Measurements from ENCODE around the gene TYMP.

Gene TYMP

DNA sequence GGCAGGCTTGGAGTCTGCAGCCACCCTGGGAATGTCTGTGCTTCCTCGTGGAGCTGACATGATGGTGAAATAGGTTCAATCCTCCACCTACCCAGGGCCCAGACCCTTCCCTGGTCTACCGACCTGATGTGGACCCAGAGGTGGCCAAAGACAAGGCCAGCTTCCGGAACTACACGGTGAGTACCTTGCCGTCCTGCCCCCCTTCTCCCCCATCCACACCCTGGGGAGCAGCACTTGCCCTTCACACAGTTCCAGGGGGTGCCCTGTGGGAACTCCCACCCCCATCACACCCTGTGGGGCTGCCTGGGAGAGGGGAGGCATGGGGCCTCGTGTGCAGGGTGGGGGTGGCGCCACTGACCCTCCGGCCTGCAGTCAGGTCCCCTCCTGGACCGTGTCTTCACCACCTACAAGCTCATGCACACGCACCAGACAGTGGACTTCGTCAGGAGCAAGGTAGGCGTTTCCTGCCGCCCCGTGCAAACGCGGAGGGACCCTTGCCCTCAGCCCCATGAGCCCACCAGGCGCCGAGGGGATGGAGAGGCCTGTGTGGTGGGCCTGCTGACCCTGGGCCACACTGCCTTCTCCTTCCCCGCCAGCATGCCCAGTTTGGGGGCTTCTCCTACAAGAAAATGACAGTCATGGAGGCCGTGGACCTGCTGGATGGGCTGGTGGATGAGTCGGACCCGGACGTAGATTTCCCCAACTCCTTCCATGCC is 42.4 kb downstream of the TYMP start:
- TF ChIP-seq, protein P1, sequence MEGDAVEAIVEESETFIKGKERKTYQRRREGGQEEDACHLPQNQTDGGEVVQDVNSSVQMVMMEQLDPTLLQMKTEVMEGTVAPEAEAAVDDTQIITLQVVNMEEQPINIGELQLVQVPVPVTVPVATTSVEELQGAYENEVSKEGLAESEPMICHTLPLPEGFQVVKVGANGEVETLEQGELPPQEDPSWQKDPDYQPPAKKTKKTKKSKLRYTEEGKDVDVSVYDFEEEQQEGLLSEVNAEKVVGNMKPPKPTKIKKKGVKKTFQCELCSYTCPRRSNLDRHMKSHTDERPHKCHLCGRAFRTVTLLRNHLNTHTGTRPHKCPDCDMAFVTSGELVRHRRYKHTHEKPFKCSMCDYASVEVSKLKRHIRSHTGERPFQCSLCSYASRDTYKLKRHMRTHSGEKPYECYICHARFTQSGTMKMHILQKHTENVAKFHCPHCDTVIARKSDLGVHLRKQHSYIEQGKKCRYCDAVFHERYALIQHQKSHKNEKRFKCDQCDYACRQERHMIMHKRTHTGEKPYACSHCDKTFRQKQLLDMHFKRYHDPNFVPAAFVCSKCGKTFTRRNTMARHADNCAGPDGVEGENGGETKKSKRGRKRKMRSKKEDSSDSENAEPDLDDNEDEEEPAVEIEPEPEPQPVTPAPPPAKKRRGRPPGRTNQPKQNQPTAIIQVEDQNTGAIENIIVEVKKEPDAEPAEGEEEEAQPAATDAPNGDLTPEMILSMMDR (IDR thresholded peaks at IDR 0.05; ENCODE audit: low read depth, low read length): no peak
- no peak for DNase-seq (ENCODE audit: low read depth in 2 of 2)
- H3K4me3 ChIP-seq (replicated peaks in 1 of 2; ENCODE audit: low read depth in 2 of 2, low read length in 2 of 2): no peak overlapping the region

DNA sequence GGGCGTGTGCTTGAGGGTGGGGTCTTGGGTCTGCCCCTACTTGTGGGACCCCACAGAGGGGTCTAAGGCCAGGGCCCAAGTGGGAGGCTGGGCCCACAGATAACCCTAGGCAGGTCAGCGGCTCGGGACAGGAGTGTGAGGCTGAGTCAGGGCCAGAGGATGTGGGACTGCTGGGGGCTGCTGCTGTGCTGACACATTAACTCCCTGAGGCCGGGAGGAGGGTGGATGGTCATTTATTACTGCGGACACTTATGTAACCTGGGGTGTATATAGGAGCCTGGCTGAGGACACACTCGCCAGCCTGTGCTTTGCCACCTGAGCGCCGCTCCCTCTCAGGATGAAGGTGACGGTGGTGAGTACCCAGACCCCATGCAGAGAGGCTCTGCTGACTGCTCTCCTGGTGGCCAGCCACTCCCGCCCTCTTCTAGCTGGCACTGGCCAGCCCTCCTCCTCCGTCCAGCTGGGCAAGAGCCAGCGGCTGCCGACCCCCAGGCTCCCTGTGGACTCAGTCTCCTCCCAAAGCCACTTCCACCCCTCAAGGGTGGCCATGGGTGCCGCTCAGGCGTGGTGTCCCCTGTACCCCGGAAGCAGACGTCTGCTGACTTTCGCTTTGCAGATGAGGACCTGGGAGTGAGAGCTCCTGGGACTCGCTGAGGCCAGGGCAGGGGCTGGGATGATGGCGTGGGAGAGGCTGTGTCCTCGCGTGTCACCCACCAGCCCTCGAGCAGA is 43.1 kb downstream of the TYMP start, which contains the start of gene MIOX:
MIOX (plus strand) TSS at position 299 of the 729 bp plus-strand sequence; CDS start at position 338, 39 bp downstream.
- TF ChIP-seq, protein P1 (IDR thresholded peaks at IDR 0.05; ENCODE audit: low read depth, low read length): no peak
- peak in 1 of 2 donors; percentile 23 for DNase-seq (ENCODE audit: low read depth in 2 of 2)
- H3K4me3 ChIP-seq (replicated peaks in 1 of 2; ENCODE audit: low read depth in 2 of 2, low read length in 2 of 2): no peak within 1 kb of the TSS

DNA sequence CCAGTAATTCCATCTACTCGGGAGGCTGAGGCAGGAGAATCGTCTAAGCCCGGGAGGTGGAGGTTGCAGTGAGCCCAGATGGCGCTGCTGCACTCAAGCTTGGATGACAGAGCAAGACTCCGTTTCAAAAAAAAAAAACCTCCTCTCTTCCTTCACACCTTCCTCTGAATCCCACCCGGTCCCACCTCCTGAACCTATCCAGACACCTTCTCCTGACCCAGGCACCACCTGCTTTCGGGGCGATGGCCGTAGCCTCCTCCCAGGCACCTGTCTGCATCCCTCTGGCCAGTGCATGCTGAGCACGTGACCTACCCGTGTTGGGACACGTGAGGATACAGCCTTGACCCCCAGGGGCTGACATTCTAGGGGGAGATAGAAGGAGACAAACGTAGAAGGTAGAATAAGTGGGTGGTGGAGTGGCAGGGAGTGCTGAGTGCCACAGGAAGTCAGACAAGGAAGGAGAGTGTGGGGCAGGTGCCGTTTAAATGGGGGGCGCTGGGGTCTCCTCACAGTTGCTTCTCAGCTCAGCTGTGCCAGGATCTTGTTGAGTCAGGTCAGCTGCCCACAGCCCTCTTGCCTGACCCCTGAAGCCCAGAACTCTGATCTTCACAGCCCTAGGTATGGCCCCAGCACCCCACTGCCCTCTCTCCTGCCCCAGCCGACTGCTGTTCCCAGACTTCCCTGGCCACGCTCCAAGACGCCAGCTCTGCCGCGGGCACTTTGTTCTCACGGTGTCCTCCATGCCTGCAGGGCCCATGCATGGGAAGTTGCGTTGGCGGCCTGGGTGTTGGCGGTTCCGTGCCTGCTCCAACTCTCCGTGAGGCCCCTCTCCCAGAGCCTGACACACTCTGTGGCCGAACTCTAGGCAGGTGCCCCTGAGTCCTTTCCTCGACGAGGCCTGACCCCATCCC is 44.3 kb downstream of the TYMP start:
- TF ChIP-seq, protein P1 (IDR thresholded peaks at IDR 0.05; ENCODE audit: low read depth, low read length): no peak
- DNase-seq (ENCODE audit: low read depth in 2 of 2): no peak
- H3K4me3 ChIP-seq (replicated peaks in 1 of 2; ENCODE audit: low read depth in 2 of 2, low read length in 2 of 2): no peak overlapping the region

DNA sequence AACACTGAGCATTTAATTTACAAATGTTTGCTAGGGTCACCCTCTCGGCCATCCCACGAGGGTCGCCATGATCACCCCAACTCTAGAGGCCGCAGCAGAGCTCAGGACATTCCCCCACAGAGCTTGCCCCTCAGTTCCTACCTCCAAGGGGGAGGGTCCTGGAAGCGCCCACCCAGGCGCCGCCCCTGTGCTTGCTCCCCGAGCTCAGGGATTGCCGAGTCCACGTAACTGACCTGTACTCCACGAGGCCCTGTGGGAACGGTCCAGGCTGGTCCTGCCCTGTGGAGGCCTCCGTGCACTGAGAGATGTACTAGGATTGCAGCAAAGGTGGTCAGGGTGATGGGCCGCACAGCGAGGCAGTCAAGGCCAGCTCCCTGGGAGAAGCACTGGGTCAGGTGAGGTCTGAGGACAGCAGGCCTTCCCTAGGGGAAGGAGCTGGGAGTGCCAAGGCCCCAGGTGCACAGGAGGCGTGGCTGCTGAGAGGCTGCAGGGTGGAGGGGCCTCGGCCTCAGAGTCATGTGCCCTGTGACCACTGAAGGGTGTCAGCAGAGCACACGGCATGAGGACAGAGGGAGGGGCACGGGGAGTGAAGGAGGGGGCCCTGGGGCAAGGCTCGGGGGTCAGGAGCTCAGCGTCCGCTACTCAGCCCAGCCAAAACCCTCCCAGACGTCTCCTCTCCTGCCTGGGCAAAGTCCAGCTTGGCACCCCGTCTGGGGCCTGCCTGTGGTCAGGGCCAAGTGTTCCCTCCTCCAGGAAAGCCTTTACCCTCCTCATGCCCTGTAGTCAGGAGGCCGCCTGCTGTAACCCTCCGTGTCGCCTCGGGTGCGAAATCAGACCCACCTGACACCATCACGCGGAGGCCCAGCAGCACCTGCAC is 45.6 kb downstream of the TYMP start:
- TF ChIP-seq, protein P1 (IDR thresholded peaks at IDR 0.05; ENCODE audit: low read depth, low read length): no peak
- DNase-seq (ENCODE audit: low read depth in 2 of 2): no peak
- no peak overlapping the region for H3K4me3 ChIP-seq (replicated peaks in 1 of 2; ENCODE audit: low read depth in 2 of 2, low read length in 2 of 2)

DNA sequence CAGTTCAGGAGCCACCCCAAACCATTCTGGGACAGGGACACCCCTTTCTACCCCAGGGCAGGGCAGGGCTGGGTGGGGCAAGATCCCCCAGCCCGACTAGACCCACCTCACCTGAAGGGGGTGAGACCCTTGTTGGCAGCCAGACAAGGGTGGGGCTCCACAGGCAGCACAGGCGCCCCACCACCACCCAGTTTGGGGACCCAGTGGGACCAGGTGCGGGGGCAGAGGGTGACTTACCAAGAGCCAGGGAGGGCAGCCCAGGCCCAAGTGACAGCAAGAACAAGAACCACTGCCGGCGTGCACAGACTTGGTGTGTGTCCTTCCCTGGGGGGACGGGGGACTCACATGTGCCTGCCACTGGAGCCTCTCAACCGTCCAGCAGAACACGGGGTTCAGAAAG is 46.3 kb downstream of the TYMP start:
- no peak for DNase-seq (ENCODE audit: low read depth in 2 of 2)
- TF ChIP-seq, protein P1 (IDR thresholded peaks at IDR 0.05; ENCODE audit: low read depth, low read length): no peak
- no peak overlapping the region for H3K4me3 ChIP-seq (replicated peaks in 1 of 2; ENCODE audit: low read depth in 2 of 2, low read length in 2 of 2)

DNA sequence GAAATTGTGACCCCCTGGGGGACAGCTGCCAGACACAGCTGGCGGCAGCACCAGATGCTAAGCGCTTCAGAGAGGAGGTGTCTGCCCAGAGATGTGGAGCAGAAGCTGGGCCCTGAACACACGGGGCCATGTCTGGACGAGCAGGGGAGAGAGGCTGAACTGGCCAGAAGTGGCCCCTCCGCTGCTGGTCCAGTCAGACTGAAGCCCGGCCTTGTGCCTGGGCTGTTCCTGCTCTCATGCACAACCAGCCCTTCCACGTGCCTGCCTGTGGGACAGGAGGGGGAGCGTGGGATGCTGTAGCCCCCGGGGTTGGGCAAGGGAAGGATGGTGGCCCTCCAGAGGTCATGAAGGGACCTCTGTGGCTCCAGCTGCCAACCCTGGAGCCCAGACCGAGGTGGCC is 46.7 kb downstream of the TYMP start:
- TF ChIP-seq, protein P1 (IDR thresholded peaks at IDR 0.05; ENCODE audit: low read depth, low read length): no peak
- no peak for DNase-seq (ENCODE audit: low read depth in 2 of 2)
- H3K4me3 ChIP-seq (replicated peaks in 1 of 2; ENCODE audit: low read depth in 2 of 2, low read length in 2 of 2): no peak overlapping the region
